Activated CD8-positive, alpha-beta memory T cell treated with anti-CD3 and anti-CD28 coated beads for 48 hours (primary cell): ENCODE measurements around the gene RHBDL2.
"Not testable (repeated sequence)": the region's sequence is repeated elsewhere in the genome, so short reads cannot be mapped to it uniquely, and the experiment has no call there.

Source experiments
- DNase-seq, 3 experiments: peaks; one replicate each; pipeline ENCODE4 v3.0.0-alpha.2; 2020; ENCODE audit warnings: low read depth in 2 of 3, low spot score in 2 of 3

Gene RHBDL2

GRCh38 chr1:38885092-38885491 lies 56.5 kb downstream of the RHBDL2 start:
- DNase-seq, result no peak

DNA sequence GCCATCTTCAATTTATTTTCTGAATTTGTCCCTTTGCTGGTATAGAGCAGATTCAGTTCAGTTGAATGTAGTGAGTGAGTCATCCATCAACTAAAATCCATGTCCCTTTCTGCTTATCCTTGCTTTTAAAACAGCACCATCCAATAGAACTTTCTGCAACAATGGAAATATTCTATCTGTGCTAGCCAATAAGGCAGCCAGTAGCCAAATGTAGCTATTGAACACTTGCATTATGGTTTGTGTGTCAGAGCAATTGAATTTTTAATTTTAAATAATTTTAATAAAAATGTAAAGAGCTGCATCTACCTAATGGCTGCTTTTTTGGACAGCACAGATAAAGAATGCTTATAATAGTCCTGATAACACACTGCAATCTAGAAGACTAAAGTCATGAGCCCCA lies 60.1 kb downstream of the RHBDL2 start, which contains the start of gene GJA9:
TSS of gene GJA9 (minus strand) at position 101 of the 400 bp plus-strand sequence. CDS start 5,489 bp downstream, outside the sequence.
- DNase-seq, result no peak

DNA sequence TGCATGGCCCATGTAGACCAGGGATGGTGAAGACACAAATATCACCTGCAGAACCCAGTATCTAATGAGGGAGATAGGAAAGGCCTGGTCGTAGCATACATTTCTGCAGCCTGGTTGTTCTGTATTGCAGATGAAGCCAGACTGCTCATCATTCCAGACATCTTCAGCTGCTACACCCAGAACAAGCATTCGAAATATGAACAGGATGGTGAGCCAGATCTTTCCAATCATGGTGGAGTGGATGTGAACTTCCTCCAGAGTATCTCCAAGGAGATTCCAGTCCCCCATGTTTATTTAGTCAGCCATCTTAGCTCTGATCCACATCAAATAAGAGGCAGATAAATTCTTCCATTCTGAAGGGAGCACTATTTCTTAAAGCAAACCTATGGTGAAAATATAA lies 65.8 kb downstream of the RHBDL2 start:
- no peak for DNase-seq

DNA sequence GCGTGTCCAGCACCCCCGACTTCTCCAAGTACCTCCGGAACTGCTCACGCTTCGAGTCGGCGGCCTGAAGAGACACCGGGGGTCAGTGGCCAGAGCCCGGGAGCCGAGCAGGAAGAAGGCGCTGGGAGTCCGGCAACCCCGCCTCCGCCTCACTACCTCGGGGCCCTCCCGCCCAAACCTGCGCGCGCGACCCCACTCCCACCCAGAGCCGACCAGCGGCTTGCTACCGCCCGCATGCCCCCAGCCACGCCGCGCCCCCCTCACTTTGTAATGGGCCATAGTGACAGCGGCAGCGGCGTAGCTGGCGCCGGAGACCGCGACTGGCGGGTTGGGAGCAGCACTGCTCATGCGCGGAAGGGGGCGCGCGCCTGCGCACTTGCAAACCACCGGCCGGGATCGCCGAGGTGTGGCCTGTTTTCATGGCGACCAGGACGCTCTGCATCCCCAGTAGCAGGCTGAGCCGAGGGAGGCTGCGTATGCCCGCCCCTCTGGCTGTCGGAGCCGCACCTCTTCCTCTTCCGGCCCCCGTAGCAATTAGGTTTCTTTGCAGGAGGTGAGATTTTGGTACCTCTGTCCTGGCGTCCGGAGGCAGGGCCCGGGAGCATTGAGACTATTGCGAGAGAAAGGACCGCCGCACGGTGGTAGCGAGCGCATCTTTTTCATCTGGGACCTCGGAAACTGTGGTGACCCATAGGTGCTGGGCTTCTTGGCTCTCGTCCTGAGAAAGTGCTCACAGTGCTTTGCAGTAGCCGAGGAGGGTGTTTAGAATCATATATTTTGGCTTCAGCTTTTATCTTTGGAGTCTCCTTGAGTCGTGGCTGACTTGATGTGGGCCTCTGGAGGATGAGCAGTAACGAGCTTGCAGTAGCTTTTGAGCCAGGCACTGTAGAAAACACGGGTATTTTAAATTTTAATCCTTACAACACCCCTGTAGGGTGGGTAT lies 68.3 kb downstream of the RHBDL2 start, which contains the start of gene MYCBP:
TSS of gene MYCBP (minus strand) at position 322 of the 943 bp plus-strand sequence. CDS start at position 279, 43 bp downstream.
- DNase-seq, result peak; percentile 89 to 95 (median 94)

GRCh38 chr1:38872401-38873026 lies 69.1 kb downstream of the RHBDL2 start:
- DNase-seq, result peak in 1 of 3 experiments; percentile 9

DNA sequence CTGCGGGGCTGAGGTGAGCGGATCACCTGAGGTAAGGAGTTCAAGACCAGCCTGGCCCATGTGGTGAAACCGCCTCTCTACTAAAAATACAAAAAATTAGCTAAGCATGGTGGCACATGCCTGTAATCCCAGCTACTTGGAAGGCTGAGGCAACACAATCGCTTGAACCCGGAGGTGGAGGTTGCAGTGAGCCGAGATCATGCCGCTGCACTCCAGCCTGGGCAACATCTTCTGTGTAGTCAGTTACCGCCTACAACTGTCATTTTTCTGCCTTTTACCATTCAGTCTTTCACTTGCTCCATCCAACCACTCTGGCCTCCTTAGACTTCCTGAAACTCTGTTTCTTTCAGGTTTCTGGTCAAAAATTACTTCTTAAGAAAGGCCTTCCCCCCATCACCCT lies 70.6 kb downstream of the RHBDL2 start:
- no peak for DNase-seq

DNA sequence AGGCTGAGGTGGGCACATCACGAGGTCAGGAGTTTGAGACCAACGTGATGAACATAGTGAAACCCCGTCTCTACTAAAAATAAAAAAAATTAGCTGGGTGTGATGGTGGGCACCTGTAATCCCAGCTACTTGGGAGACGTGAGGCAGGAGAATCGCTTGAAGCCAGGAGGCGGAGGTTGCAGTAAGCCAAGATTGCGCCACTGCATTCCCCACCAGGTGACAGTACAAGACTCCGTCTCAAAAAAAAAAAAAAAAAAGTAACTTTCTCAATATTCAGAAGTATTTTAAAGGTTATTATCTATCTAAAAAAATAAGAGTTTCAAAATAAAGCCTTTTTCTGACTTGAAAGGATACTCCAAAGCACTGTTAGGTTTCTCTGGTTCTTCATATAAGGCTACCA lies 74.4 kb downstream of the RHBDL2 start:
- DNase-seq, result no peak

GRCh38 chr1:38865112-38865715 lies 76.4 kb downstream of the RHBDL2 start:
- no peak for DNase-seq

DNA sequence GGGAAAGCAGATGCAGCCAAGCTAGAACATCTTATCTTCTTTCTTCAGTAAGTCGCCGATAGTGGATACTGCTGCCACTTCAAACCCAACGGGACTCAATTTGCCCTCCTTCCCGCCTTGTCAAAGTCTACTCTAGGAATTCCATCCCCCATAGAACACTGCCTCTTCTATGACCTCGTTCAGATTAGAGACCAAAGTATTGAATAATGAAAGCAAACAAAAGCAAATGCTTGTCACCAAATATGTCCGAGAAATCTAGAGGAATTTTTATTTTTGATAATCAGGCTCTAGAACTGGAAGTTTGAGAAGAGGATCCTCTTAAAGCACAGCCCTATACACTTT lies 81.2 kb downstream of the RHBDL2 start:
- DNase-seq, result no peak

- peak; percentile 88 to 96 (median 90) for DNase-seq
These were observed 81.8 kb downstream of the RHBDL2 start, which contains the start of gene RRAGC for GRCh38 chr1:38859561-38860453. RRAGC (minus strand) TSS chr1:38859772; CDS start chr1:38859646, 126 bp downstream.

DNA sequence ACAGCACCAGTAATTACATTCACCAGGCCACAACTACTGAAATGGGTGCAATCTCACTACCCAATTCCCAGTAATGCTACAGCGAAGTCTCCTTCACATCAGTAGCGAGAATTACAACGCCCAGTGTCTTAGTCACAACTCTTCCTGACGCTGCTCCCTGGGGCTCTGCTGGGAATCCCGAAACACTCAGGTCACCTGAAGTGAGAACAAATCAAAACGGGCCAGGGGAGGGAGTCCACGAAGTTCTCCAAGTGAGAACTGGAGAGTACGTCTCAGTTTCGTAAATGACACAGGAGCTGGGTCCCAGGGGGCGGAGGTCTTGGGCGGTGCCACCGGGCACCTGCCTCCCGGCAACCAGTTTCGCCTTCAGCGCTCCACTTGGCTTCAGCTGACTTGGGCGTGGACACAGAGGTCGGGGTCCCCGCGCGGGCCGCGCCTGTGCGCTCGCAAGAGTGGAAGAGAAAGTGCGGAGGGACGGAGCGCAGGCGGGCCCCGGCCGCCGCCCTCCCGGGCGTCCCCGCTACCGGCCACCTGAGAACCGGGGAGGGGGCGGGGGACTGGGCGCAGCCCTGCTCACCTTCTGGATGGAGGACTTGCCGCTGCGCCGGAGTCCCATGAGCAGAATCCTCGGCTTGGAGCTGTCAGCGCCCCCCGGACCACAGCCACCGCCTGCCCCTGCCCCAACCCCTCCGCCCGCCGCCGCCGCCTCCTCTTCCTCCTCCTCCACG lies 82.6 kb downstream of the RHBDL2 start:
- DNase-seq, result peak in 2 of 3 experiments; percentile 8 to 9

DNA sequence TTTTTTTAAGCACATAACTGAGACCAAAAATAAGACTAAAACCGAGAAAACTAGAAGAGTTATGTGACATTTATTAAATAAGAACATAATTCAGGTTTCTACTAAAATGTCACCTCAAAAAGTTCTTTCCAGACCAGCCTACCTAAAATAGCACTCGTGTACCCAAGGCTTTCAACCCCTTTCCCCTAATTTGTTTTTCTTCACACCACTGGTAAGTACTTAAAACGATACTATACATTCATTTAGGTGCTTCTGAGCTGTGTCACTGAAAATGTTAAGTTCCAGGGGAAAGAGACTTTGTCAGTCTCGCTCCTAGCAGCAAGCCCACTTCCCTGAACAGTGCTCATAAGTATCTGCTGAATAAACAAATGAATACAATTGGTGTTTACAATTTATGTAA lies 88.8 kb downstream of the RHBDL2 start:
- no peak for DNase-seq

DNA sequence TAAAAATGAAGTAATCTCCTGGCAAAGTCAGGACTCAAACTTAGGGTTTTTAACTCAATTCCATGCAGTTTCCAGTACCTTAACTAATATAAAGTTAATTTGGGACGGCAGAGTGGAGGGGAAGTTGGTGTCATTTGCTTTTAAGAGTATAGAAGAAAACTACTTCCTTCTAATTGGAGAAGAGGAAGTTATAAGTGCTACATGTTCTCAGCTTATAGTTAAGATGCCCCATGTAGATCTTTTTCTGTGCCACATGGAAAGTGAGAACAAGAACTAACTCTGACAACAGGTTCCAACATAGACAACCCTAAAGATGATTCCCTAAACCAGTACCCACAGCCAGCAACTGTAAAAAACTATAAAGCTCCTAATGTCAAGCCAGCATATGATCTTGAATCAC lies 93.6 kb downstream of the RHBDL2 start:
- no peak for DNase-seq

DNA sequence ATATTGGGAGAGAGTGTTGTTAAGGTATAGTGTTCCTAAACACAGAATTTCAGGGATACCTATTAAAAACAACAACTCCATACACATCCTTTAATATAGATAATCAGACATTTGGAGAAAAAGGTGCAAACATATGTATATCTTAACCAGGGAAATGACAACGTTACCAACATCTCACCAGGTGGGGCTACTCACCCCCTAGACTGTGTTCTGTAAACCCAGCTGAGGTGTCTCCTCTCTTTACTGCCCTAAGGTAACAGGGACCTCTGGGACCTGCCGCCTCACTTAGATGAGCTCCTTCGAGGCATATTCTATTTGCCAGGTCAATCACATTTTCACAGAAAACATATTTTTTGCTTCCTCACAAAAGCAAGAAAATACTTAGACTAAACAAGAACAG lies 95.4 kb downstream of the RHBDL2 start:
- DNase-seq, result no peak

DNA sequence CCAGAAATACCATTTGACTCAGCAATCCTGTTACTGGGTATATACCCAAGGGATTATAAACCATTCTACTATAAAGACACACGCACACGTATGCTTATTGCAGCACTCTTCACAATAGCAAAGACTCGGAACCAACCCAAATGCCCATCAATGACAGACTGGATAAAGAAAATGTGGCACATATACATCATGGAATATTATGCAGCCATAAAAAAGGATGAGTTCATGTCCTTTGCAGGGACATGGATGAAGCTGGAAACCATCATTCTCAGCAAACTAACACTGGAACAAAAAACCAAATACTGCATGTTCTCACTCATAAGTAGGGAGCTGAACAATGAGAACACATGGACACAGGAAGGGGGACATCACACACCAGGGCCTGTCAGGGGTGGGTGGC lies 96.5 kb downstream of the RHBDL2 start:
- DNase-seq, result not testable (repeated sequence)

GRCh38 chr1:38840281-38840680 lies 101.3 kb downstream of the RHBDL2 start:
- DNase-seq, result no peak

DNA sequence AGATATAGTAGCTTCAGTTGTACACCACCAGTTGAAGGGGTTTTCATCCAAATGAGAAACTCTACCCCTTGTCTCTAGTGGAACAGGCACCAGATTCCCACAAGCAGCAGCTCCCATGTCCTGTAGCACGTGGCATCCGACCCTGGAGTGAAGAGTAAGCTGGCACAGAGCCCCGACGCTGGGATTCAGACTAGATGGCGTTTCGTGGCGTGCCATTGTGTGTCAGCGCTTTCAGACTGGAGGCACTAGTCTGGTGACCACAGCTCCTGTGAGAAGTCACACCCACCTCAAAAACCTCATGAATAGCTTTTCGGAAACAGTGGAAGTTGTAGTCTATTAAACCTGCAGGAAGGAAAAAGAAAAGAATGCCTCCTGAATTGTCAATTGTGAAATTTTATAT lies 102.3 kb downstream of the RHBDL2 start:
- no peak for DNase-seq

- DNase-seq, result not testable (repeated sequence)
These were observed 105.3 kb downstream of the RHBDL2 start for GRCh38 chr1:38836316-38836715.
